Stimulated activated memory B cell treated with anti-CD40 and anti-IgM and Interleukin-4, amounts not matched to agents 10 μg/mL and 1 μg/mL and 100 μg/mL, for 72 hours (primary cell): ENCODE measurements around the gene FAM149A.

Experiments
- ATAC-seq: fragments of 150-1000 bp; cut with Tn5 transposase; 2 replicates; pipeline ENCODE4 v1.10.0; 2021
- H3K27ac Mint-ChIP-seq: one replicate; pipeline ENCODE4 v1.8.0; 2022; ENCODE audit warnings: mild to moderate bottlenecking, mixed read lengths
- H3K27me3 Mint-ChIP-seq: one replicate; pipeline ENCODE4 v1.8.0; 2022; ENCODE audit warnings: mixed read lengths
- H3K36me3 Mint-ChIP-seq: one replicate; pipeline ENCODE4 v1.8.0; 2022; ENCODE audit warnings: mixed read lengths
- H3K4me1 Mint-ChIP-seq: one replicate; pipeline ENCODE4 v1.8.0; 2022; ENCODE audit warnings: mixed read lengths
- H3K4me3 Mint-ChIP-seq: one replicate; pipeline ENCODE4 v1.8.0; 2022; ENCODE audit warnings: mild to moderate bottlenecking, moderate library complexity, mixed read lengths
- H3K9me3 Mint-ChIP-seq: one replicate; pipeline ENCODE4 v1.8.0; 2022; ENCODE audit warnings: mixed read lengths

Gene FAM149A

DNA sequence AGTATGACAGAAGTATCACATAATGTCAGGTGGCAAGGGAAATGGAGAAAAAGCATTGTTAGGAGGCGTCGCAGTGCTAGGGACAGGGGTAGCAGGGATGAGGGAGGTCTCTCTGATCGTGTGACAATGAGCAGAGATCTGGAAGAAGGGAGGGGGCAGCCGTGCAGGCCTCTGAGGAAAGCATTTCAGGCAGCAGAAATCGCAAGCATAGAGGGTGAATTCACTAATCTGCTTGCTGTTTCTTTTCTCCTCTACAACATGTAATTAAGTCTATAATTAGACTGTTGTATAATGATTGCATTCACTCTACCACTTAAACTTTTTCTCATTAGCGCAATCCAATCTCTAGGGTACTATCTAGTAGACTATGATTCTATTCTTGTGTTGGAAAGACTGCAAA lies 96.0 kb downstream of the FAM149A start:
- no peak overlapping the region for H3K27ac Mint-ChIP-seq
- peaks cover 2% of the 10 kb centered on the region for H3K9me3 Mint-ChIP-seq
- peaks cover 19% of the 10 kb centered on the region for H3K36me3 Mint-ChIP-seq
- peaks cover 7% of the 10 kb centered on the region for H3K4me1 Mint-ChIP-seq
- H3K27me3 Mint-ChIP-seq = no peaks in the 10 kb centered on the region
- ATAC-seq = no peak
- no peak overlapping the region for H3K4me3 Mint-ChIP-seq

DNA sequence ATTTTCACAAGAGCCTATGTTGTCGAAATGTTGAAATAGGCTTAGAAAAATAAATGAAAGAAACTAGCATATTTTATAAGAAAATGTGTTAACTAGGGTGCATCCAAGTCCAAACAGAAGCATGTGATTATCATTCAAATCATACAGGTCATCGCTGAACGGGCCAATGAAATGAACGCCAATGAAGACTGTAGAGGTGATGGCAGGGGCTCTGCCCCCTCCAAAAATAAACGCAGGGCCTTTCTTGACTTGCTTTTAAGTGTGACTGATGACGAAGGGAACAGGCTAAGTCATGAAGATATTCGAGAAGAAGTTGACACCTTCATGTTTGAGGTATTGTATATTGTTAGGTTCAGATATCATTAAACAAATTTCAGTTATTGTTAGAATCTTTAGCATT lies 96.5 kb downstream of the FAM149A start:
- H3K9me3 Mint-ChIP-seq = peaks cover 2% of the 10 kb centered on the region
- no peaks in the 10 kb centered on the region for H3K27me3 Mint-ChIP-seq
- peaks cover 7% of the 10 kb centered on the region for H3K4me1 Mint-ChIP-seq
- H3K27ac Mint-ChIP-seq = no peak overlapping the region
- peaks cover 17% of the 10 kb centered on the region for H3K36me3 Mint-ChIP-seq
- H3K4me3 Mint-ChIP-seq = no peak overlapping the region
- no peak for ATAC-seq

DNA sequence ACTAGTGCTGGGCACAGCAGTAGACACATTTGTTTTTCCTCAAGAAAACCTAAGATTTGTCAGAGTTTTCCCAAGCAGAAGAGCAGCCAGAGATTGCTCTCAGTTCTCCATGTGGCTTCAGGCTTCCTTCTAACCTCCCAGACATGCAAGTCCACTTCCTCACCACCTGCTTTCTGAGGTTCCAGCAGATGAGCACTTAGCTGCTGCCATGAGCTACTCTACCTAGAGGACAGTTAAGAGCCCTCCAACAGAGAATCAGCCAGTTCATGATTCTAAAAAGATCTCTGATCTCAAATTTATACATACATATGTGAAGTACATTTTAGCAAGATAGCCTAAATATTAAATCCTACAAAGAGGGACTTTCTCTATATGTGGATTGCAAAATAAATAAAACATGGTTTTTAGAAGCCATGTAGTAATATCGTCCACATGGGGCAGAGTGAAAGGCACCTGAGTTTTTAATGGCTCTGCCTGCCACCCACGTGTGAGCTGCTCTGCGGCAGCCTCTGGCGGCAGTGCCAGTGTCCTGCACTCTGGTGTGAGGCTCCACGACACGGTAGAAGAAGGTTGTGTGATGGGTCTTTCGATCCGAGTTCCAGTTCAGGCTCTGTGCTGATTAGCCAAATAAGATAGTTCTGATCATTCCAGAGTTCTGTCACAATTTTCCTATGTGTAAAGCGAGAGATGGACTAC lies 97.2 kb downstream of the FAM149A start:
- Mint-ChIP-seq H3K27ac (no peak overlapping the region), H3K27me3 (no peaks in the 10 kb centered on the region), H3K36me3 (peaks cover 13% of the 10 kb centered on the region), H3K4me3 (no peak overlapping the region), H3K9me3 (peaks cover 2% of the 10 kb centered on the region), H3K4me1 (peaks cover 7% of the 10 kb centered on the region)
- ATAC-seq = peak; percentile 94

DNA sequence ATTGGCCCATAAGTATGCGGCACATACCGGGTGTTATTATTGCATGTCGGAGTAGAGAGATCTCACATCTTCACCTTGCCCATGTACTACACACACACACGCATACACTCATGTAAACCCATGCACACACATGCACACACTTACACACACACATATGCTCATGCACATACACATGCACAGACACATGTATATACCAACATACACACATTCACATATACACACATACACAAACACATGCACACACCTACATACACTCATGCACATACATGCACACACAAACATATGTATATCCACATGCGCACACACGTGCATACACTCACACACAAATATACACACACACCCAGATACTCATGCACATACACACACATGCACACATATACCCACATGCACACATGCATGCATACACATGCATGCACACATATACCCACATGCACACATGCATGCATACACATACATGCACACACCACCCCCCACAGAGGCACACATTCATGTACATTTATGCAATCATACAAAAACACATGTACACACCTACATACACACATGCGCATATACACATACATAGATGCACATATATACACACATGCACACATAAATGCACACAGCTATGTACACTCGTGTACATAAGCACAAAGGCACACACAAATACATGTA lies 98.1 kb downstream of the FAM149A start:
- H3K4me1 Mint-ChIP-seq = peaks cover 7% of the 10 kb centered on the region
- H3K4me3 Mint-ChIP-seq = no peak overlapping the region
- H3K27ac Mint-ChIP-seq = no peak overlapping the region
- no peaks in the 10 kb centered on the region for H3K27me3 Mint-ChIP-seq
- ATAC-seq = no peak
- H3K9me3 Mint-ChIP-seq = peaks cover 2% of the 10 kb centered on the region
- H3K36me3 Mint-ChIP-seq = peaks cover 5% of the 10 kb centered on the region

DNA sequence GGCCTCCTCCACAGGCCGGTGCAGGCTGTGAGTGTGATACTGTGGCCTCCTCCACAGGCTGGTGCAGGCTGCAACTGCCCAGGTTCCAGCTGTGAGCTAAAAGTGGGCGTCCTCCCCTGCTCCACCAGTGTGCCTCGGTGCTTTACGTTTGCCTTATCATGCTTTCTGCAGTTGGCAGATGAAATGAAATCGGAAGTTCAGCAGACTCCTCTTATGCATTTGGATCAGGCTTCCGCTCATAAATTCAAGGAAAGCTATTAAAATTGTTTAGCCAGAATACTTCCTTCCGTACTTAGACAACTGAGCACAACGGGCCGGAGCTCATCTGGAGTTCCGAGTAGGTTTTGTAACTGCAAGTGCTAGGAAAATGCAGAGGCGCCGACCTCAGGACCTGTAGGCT lies 98.9 kb downstream of the FAM149A start:
- H3K9me3 Mint-ChIP-seq = peaks cover 2% of the 10 kb centered on the region
- H3K27me3 Mint-ChIP-seq = no peaks in the 10 kb centered on the region
- H3K27ac Mint-ChIP-seq = no peak overlapping the region
- peaks cover 5% of the 10 kb centered on the region for H3K36me3 Mint-ChIP-seq
- no peak overlapping the region for H3K4me3 Mint-ChIP-seq
- no peak for ATAC-seq
- H3K4me1 Mint-ChIP-seq = peaks cover 7% of the 10 kb centered on the region

DNA sequence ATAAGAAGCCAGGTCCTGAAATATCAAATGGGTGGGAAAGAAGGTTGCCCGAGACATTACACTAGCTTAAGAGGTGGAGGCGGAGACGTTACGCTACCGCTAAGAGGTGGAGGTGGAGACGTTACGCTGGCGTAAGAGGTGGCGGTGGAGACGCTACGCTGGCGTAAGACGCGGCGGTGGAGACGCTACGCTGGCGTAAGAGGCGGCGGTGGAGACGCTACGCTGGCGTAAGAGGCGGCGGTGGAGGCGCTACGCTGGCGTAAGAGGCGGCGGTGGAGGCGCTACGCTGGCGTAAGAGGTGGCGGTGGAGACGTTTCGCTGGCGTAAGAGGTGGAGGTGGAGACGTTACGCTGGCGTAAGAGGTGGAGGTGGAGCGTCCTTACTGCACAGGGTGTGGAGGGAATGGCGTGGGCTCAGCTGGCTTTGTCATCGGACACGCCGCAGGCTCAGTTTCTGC lies 99.6 kb downstream of the FAM149A start:
- Mint-ChIP-seq H3K36me3 (peaks cover 12% of the 10 kb centered on the region), H3K4me1 (peaks cover 7% of the 10 kb centered on the region), H3K4me3 (peak overlapping the region; percentile 53), H3K9me3 (peaks cover 8% of the 10 kb centered on the region), H3K27ac (no peak overlapping the region), H3K27me3 (no peaks in the 10 kb centered on the region)
- no peak for ATAC-seq

DNA sequence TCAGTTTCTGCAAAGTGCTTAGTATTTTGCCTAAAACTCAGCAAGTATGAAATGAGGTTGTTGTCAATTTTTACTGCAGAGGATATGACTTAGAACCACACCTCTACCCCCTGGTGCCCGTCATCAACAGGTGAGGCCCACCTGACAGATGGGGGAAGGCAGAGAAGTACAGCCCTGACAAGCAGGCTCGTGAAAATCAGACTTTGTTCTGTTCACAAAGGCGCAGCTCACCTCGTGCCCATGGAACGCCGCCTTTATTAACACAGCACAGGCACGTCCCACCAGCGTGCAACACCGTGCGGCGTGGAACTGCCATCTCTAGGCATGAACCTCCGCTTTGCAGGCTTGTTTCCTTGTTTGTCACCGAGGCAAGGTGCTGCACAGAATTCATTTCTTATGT lies 100.2 kb downstream of the FAM149A start:
- no peak overlapping the region for H3K4me3 Mint-ChIP-seq
- ATAC-seq = no peak
- H3K36me3 Mint-ChIP-seq = peaks cover 18% of the 10 kb centered on the region
- no peak overlapping the region for H3K27ac Mint-ChIP-seq
- H3K27me3 Mint-ChIP-seq = no peaks in the 10 kb centered on the region
- peaks cover 7% of the 10 kb centered on the region for H3K4me1 Mint-ChIP-seq
- H3K9me3 Mint-ChIP-seq = peaks cover 11% of the 10 kb centered on the region

DNA sequence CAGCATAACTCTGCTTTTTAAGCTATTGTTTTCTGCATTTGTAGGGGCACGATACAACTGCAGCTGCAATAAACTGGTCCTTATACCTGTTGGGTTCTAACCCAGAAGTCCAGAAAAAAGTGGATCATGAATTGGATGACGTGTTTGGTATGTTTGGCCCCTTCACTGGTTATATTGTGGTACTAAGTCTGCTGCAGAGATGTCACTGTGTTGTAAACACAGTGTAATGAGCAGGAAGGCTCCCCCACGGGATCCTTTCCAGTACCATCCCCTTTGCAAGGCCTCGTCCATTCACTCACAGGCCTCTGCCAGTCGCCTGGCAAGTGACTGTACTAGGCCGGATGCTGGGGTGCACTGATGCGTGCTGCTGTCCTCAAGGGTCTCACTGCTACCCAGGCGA lies 100.7 kb downstream of the FAM149A start:
- no peak overlapping the region for H3K27ac Mint-ChIP-seq
- peaks cover 20% of the 10 kb centered on the region for H3K36me3 Mint-ChIP-seq
- H3K27me3 Mint-ChIP-seq = no peaks in the 10 kb centered on the region
- H3K4me1 Mint-ChIP-seq = peaks cover 7% of the 10 kb centered on the region
- ATAC-seq = no peak
- no peak overlapping the region for H3K4me3 Mint-ChIP-seq
- H3K9me3 Mint-ChIP-seq = peaks cover 11% of the 10 kb centered on the region

DNA sequence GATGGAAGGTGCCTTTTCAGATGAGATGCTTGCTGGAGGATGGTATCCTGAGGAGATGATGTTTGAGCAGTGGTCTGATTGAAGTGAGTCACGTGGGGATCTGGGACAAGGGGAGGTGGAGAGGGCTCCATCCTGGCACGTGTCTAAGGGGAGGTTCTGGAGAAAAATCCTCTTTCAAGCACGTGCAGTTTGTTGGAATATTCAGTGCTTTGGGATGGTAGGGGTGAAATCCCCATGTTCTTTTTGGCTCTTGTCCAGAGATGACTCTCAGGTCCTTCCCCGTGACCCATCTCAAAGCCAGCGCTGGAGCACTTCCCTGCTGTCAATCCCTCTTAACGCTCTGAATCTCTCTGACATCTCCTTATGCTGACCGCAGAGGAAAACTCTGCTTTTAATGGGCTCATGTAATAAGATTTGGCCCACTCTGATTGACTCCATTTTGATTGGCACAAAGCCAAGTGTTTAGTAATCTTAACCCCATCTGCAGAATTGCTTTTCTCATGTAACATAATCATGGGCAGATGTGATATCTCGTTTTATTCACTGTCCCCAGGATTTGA lies 112.0 kb downstream of the FAM149A start:
- Mint-ChIP-seq H3K4me1 (no peaks in the 10 kb centered on the region), H3K4me3 (no peak overlapping the region), H3K9me3 (peaks cover 4% of the 10 kb centered on the region), H3K36me3 (peaks cover 9% of the 10 kb centered on the region), H3K27ac (no peak overlapping the region), H3K27me3 (peaks cover 7% of the 10 kb centered on the region)
- ATAC-seq = no peak

DNA sequence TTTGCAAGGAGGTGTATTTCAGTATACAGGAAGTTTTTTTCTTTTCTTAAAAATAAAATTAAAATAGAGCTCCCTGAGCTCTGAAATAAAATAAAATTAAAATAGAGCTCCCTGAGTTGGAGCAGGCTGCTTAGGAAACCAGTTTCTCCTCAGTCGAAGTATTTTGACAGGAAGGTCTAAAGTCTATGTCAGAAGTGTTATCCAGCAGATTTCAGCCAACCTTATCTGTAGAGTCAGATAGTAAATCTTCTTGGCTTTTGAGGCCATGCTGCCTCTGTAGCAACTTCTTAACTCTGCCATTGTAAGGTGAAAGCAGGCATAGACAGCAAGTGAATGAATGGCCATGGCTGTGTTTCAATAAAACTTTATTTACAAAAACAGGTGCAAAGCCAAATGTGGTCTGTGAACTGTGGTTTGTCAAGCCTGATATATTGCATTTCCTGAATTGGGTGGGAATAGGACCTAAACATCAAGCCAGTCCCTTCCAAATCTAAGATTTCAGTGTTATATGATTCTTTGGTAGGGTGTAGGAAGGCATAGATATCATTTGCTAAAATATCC lies 113.3 kb downstream of the FAM149A start:
- Mint-ChIP-seq H3K4me1 (no peaks in the 10 kb centered on the region), H3K27ac (no peak overlapping the region), H3K9me3 (peaks cover 7% of the 10 kb centered on the region), H3K27me3 (peaks cover 11% of the 10 kb centered on the region), H3K36me3 (peaks cover 1% of the 10 kb centered on the region), H3K4me3 (no peak overlapping the region)
- ATAC-seq = no peak

DNA sequence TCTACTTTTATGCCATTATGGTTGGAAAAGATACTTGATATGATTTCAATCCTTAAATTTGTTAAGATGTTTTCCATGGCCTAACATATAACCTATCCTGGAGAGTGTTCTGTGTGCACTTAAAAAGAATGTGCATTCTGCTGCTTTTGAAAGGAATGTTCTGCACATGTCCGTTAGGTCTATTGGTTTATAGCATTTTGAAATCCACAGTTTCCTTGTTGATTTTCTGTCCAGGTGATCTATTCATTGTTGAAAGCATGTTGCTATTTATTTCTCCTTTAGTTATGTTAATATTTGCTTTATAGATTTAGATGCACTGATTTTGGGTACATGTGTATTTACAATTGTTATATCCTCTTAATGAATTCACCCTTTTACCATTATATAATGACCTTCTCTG lies 117.1 kb downstream of the FAM149A start:
- ATAC-seq = no peak
- no peak overlapping the region for H3K27ac Mint-ChIP-seq
- no peak overlapping the region for H3K4me3 Mint-ChIP-seq
- peaks cover 11% of the 10 kb centered on the region for H3K27me3 Mint-ChIP-seq
- no peaks in the 10 kb centered on the region for H3K4me1 Mint-ChIP-seq
- H3K36me3 Mint-ChIP-seq = peaks cover 24% of the 10 kb centered on the region
- peaks cover 25% of the 10 kb centered on the region for H3K9me3 Mint-ChIP-seq
